ENCODE measurements around the gene STK39. TPM values are rescaled to one million over a fixed set of nuclear protein-coding genes. Genes with fewer than 3 reads are reported as not detected.
A peak's percentile ranks its signal among the peaks of the same experiment; 100 is the strongest.

STK39 gene
- total RNA-seq, 4 donors from 2014 or later = 6.4 to 9.0 (median 6.7) TPM

- no peaks in the 10 kb centered on the region for H3K27me3 ChIP-seq
- no peak overlapping the region for H3K27ac ChIP-seq
- TF ChIP-seq POLR2A (IDR thresholded peaks at IDR 0.05) (no peak), CTCF (IDR thresholded peaks at IDR 0.05) (no peak)
- DNase-seq = no peak
- intact Hi-C loops (cut with DNase I) = no loop called here
- no peaks in the 10 kb centered on the region for H3K36me3 ChIP-seq
- H3K4me1 ChIP-seq = no peaks in the 10 kb centered on the region
- 93 to 95% methylated on average over 5 of the region's 5 CpGs for WGBS, 2 donors
- no peaks in the 10 kb centered on the region for H3K9me3 ChIP-seq
- no peak overlapping the region for H3K4me3 ChIP-seq (replicated peaks in 1 of 3)
Observed at GRCh38 chr2:168138901-168139300, 108.5 kb downstream of the STK39 start.

GRCh38 chr2:168138374-168138773, 109.0 kb downstream of the STK39 start:
- intact Hi-C loops (cut with DNase I) = no loop called here
- WGBS, 2 donors = 88 to 90% methylated on average over 5 of the region's 5 CpGs

GRCh38 chr2:168137510-168138180, 109.8 kb downstream of the STK39 start:
- DNase-seq = no peak
- H3K27ac ChIP-seq = no peak overlapping the region
- no peaks in the 10 kb centered on the region for H3K4me1 ChIP-seq
- TF ChIP-seq POLR2A (IDR thresholded peaks at IDR 0.05) = no peak
- WGBS, 2 donors = 93% methylated on average over 3 of the region's 3 CpGs
- H3K27me3 ChIP-seq = no peaks in the 10 kb centered on the region
- H3K9me3 ChIP-seq = no peaks in the 10 kb centered on the region
- no peaks in the 10 kb centered on the region for H3K36me3 ChIP-seq
- intact Hi-C loops (cut with DNase I) = no loop called here
- no peak overlapping the region for H3K4me3 ChIP-seq (replicated peaks in 1 of 3)

More at GRCh38 chr2:168138374-168138773, 109.0 kb downstream of the STK39 start:
- no peaks in the 10 kb centered on the region for H3K36me3 ChIP-seq
- no peak for DNase-seq
- H3K4me1 ChIP-seq = no peaks in the 10 kb centered on the region
- no peak overlapping the region for H3K4me3 ChIP-seq (replicated peaks in 1 of 3)
- no peaks in the 10 kb centered on the region for H3K27me3 ChIP-seq
- TF ChIP-seq CTCF (IDR thresholded peaks at IDR 0.05) = no peak
- no peak for TF ChIP-seq POLR2A (IDR thresholded peaks at IDR 0.05)
- H3K9me3 ChIP-seq = no peaks in the 10 kb centered on the region
- H3K27ac ChIP-seq = no peak overlapping the region

- TF ChIP-seq POLR2A (IDR thresholded peaks at IDR 0.05) (no peak), CTCF (IDR thresholded peaks at IDR 0.05) (peak in 4 of 6 experiments; percentile 34 to 65 (median 60))
- no peak for DNase-seq
- Histone ChIP-seq H3K27ac (no peak overlapping the region), H3K4me1 (no peaks in the 10 kb centered on the region), H3K36me3 (no peaks in the 10 kb centered on the region), H3K9me3 (no peaks in the 10 kb centered on the region), H3K27me3 (no peaks in the 10 kb centered on the region), H3K4me3 (replicated peaks in 1 of 3) (no peak overlapping the region)
- intact Hi-C loops (cut with DNase I) = no loop called here
- WGBS, 2 donors = 21 to 29% methylated on average over 2 of the region's 2 CpGs
Observed at GRCh38 chr2:168136392-168136977, 110.9 kb downstream of the STK39 start.

GRCh38 chr2:168135630-168136029, 111.8 kb downstream of the STK39 start:
- intact Hi-C loops (cut with DNase I) = no loop called here
- Histone ChIP-seq H3K27ac (no peak overlapping the region), H3K4me3 (replicated peaks in 1 of 3) (no peak overlapping the region), H3K27me3 (no peaks in the 10 kb centered on the region), H3K36me3 (no peaks in the 10 kb centered on the region), H3K4me1 (no peaks in the 10 kb centered on the region), H3K9me3 (no peaks in the 10 kb centered on the region)
- DNase-seq = no peak
- WGBS, 2 donors = 98% methylated on average over 4 of the region's 4 CpGs
- TF ChIP-seq CTCF (IDR thresholded peaks at IDR 0.05) (no peak), POLR2A (IDR thresholded peaks at IDR 0.05) (no peak)
